ENCODE data around the gene TPP2. TPM values are rescaled to one million over a fixed set of nuclear protein-coding genes. Genes with fewer than 3 reads are reported as not detected.

TPP2 gene
- total RNA-seq, 1 donor: 65.7 TPM

- no peak for DNase-seq (ENCODE audit: low read depth)
- no peak overlapping the region for H3K4me3 ChIP-seq (ENCODE audit: low read depth, low read length)
- TF ChIP-seq, protein P1, sequence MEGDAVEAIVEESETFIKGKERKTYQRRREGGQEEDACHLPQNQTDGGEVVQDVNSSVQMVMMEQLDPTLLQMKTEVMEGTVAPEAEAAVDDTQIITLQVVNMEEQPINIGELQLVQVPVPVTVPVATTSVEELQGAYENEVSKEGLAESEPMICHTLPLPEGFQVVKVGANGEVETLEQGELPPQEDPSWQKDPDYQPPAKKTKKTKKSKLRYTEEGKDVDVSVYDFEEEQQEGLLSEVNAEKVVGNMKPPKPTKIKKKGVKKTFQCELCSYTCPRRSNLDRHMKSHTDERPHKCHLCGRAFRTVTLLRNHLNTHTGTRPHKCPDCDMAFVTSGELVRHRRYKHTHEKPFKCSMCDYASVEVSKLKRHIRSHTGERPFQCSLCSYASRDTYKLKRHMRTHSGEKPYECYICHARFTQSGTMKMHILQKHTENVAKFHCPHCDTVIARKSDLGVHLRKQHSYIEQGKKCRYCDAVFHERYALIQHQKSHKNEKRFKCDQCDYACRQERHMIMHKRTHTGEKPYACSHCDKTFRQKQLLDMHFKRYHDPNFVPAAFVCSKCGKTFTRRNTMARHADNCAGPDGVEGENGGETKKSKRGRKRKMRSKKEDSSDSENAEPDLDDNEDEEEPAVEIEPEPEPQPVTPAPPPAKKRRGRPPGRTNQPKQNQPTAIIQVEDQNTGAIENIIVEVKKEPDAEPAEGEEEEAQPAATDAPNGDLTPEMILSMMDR (IDR thresholded peaks at IDR 0.05; ENCODE audit: insufficient read depth, low read length): no peak
These were observed 53.7 kb downstream of the TPP2 start for GRCh38 chr13:102650444-102650843.

- peak; percentile 47 for DNase-seq (ENCODE audit: low read depth)
- TF ChIP-seq, protein P1 (IDR thresholded peaks at IDR 0.05; ENCODE audit: insufficient read depth, low read length): no peak
These were observed 54.6 kb downstream of the TPP2 start for GRCh38 chr13:102651392-102651791.

GRCh38 chr13:102651892-102652291 lies 55.1 kb downstream of the TPP2 start:
- DNase-seq (ENCODE audit: low read depth): peak; percentile 14
- TF ChIP-seq, protein P1 (IDR thresholded peaks at IDR 0.05; ENCODE audit: insufficient read depth, low read length): no peak
- no peak overlapping the region for H3K4me3 ChIP-seq (ENCODE audit: low read depth, low read length)

More at GRCh38 chr13:102651392-102651791, 54.6 kb downstream of the TPP2 start:
- H3K4me3 ChIP-seq (ENCODE audit: low read depth, low read length): no peak overlapping the region

- TF ChIP-seq, protein P1 (IDR thresholded peaks at IDR 0.05; ENCODE audit: insufficient read depth, low read length): no peak
- no peak for DNase-seq (ENCODE audit: low read depth)
- no peak overlapping the region for H3K4me3 ChIP-seq (ENCODE audit: low read depth, low read length)
These were observed 58.0 kb downstream of the TPP2 start for GRCh38 chr13:102654756-102655155.

DNA sequence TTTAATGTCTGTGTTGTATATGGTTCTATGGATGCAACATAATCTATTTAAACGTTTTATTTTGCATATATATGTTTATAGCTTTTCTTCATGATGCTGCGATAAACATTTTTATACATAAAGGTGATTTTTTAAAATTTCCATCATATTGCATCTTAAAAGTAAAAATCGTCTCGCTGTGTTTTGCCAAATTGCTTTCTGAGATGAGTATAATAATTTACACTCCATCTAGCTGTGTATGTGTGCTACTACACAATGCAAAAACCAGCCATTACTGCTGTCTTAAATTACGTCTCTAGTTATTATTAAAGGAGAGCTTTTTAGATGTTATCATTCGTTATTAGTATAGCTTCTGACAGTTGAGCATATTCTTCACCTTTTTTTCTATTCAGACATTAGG lies 60.8 kb downstream of the TPP2 start:
- H3K4me3 ChIP-seq (ENCODE audit: low read depth, low read length): no peak overlapping the region
- no peak for DNase-seq (ENCODE audit: low read depth)
- TF ChIP-seq, protein P1 (IDR thresholded peaks at IDR 0.05; ENCODE audit: insufficient read depth, low read length): peak; percentile 51

- TF ChIP-seq, protein P1 (IDR thresholded peaks at IDR 0.05; ENCODE audit: insufficient read depth, low read length): no peak
- no peak overlapping the region for H3K4me3 ChIP-seq (ENCODE audit: low read depth, low read length)
- no peak for DNase-seq (ENCODE audit: low read depth)
These were observed 61.9 kb downstream of the TPP2 start for GRCh38 chr13:102658660-102659059.

GRCh38 chr13:102659168-102659713 lies 62.5 kb downstream of the TPP2 start:
- DNase-seq (ENCODE audit: low read depth): no peak
- TF ChIP-seq, protein P1 (IDR thresholded peaks at IDR 0.05; ENCODE audit: insufficient read depth, low read length): no peak
- no peak overlapping the region for H3K4me3 ChIP-seq (ENCODE audit: low read depth, low read length)
